Natural killer cell (primary cell): ENCODE results near the gene HTR2B. TPM values are rescaled to one million over a fixed set of nuclear protein-coding genes. Genes with fewer than 3 reads are reported as not detected.

Source experiments
- ATAC-seq, 3 donors: fragments of 150-1000 bp in 2 of 3; fragments of 200-7000 bp in 1 of 3; cut with Tn5 transposase; 1 replicate in 1 of 3; 2 replicates in 2 of 3; pipeline ENCODE4 v1.10.0; 2021; ENCODE audit warnings: mild to moderate bottlenecking in 2 of 3, moderate library complexity in 2 of 3
- DNase-seq, 2 donors: peaks; one replicate each; pipeline versions ENCODE4 v3.0.0 to v3.0.0-alpha.2; 2013 to 2021; ENCODE audit warnings: mixed read lengths in 1 of 2
- H3K27ac ChIP-seq: one replicate; pipeline ENCODE4 v1.5.1; 2013; ENCODE audit warnings: mild to moderate bottlenecking, low read length
- H3K27me3 ChIP-seq: one replicate; pipeline ENCODE4 v1.6.1; 2013; ENCODE audit warnings: low read length; ENCODE audit not compliant: control insufficient read depth, insufficient read depth
- H3K36me3 ChIP-seq: one replicate; pipeline ENCODE4 v1.6.1; 2013; ENCODE audit warnings: low read length; ENCODE audit not compliant: control insufficient read depth, insufficient read depth
- H3K4me1 ChIP-seq: one replicate; pipeline ENCODE4 v1.6.1; 2013; ENCODE audit warnings: low read length; ENCODE audit not compliant: control insufficient read depth, insufficient read depth
- H3K4me3 ChIP-seq: one replicate; pipeline ENCODE4 v1.5.1; 2013; ENCODE audit warnings: low read length
- H3K9me3 ChIP-seq: one replicate; pipeline ENCODE4 v1.6.1; 2013; ENCODE audit warnings: low read length; ENCODE audit not compliant: control insufficient read depth, insufficient read depth
- H3K27ac Mint-ChIP-seq, 2 donors: one replicate each; pipeline ENCODE4 v1.8.0; 2022; ENCODE audit warnings: mild to moderate bottlenecking in 2 of 2, mixed read lengths in 2 of 2, moderate library complexity in 1 of 2
- H3K27me3 Mint-ChIP-seq, 2 donors: one replicate each; pipeline ENCODE4 v1.8.0; 2022; ENCODE audit warnings: low read depth in 2 of 2, mixed read lengths in 2 of 2
- H3K36me3 Mint-ChIP-seq: one replicate; pipeline ENCODE4 v1.8.0; 2022; ENCODE audit warnings: mixed read lengths
- H3K4me1 Mint-ChIP-seq, 2 donors: one replicate each; pipeline ENCODE4 v1.8.0; 2022; ENCODE audit warnings: mixed read lengths in 2 of 2
- H3K4me3 Mint-ChIP-seq: one replicate; pipeline ENCODE4 v1.8.0; 2022; ENCODE audit warnings: mild to moderate bottlenecking, moderate library complexity, mixed read lengths
- H3K9me3 Mint-ChIP-seq, 2 donors: one replicate each; pipeline ENCODE4 v1.8.0; 2022; ENCODE audit warnings: mixed read lengths in 2 of 2
- CTCF ChIP-seq: fragments of 200-600 bp; IDR thresholded peaks from one replicate; pipeline ENCODE4 v1.8.0; 2022; ENCODE audit warnings: antibody characterized with exemption
- WGBS: methylation state at CpG from one replicate; pipeline ENCODE4 v1.1.7; 2013; ENCODE audit warnings: missing lambda C conversion rate; ENCODE audit not compliant: insufficient coverage; 5-methylcytosine and 5-hydroxymethylcytosine counted together
- intact Hi-C: fragments of 100-400 bp; cut with micrococcal nuclease; formaldehyde crosslinking; loops from one replicate; pipeline ENCODE4 v1.14.2; 2022
- total RNA-seq, 4 donors: library from RNA; stranded (reverse); fragments of 120-200 nt in 1 of 4; gene quantifications; one replicate each; pipeline versions ENCODE4 v1.2.3 to v1.2.4, GENCODE V29; 2013 to 2022

HTR2B gene
- total RNA-seq, 3 donors from 2014 or later (not counting 1 experiment from before 2014, with no cell fraction given), result not detected

- TF ChIP-seq CTCF, result no peak
- peaks cover 21 to 35% of the 10 kb centered on the region in 2 donors for H3K4me1 Mint-ChIP-seq
- Histone ChIP-seq H3K9me3 (no peaks in the 10 kb centered on the region), H3K4me3 (no peak overlapping the region), H3K27ac (no peak overlapping the region), H3K36me3 (no peaks in the 10 kb centered on the region), H3K27me3 (no peaks in the 10 kb centered on the region), H3K4me1 (no peaks in the 10 kb centered on the region)
- no peak overlapping the region for H3K27ac Mint-ChIP-seq
- DNase-seq (no peak), ATAC-seq (no peak)
- no CpG with 5 or more reads among the region's 1 CpG for WGBS
- intact Hi-C loops, result no loop called here
- H3K9me3 Mint-ChIP-seq, result no peaks in the 10 kb centered on the region
- no peaks in the 10 kb centered on the region for H3K36me3 Mint-ChIP-seq
- no peak overlapping the region for H3K4me3 Mint-ChIP-seq
- H3K27me3 Mint-ChIP-seq, result no peaks in the 10 kb centered on the region
Measured at GRCh38 chr2:231129216-231129615, 4.4 kb upstream of the HTR2B start.

GRCh38 chr2:231128541-231128940 lies 3.7 kb upstream of the HTR2B start:
- Mint-ChIP-seq H3K36me3 (no peaks in the 10 kb centered on the region), H3K27me3 (no peaks in the 10 kb centered on the region), H3K27ac (no peak overlapping the region), H3K4me1 (peaks cover 26 to 40% of the 10 kb centered on the region in 2 donors), H3K9me3 (no peaks in the 10 kb centered on the region), H3K4me3 (no peak overlapping the region)
- intact Hi-C loops, result no loop called here
- Histone ChIP-seq H3K9me3 (no peaks in the 10 kb centered on the region), H3K36me3 (no peaks in the 10 kb centered on the region), H3K4me3 (no peak overlapping the region), H3K27ac (no peak overlapping the region), H3K27me3 (no peaks in the 10 kb centered on the region), H3K4me1 (no peaks in the 10 kb centered on the region)
- TF ChIP-seq CTCF, result no peak
- ATAC-seq (no peak), DNase-seq (no peak)

GRCh38 chr2:231127936-231128335 lies 3.1 kb upstream of the HTR2B start:
- intact Hi-C loops, result no loop called here
- H3K27me3 ChIP-seq, result no peaks in the 10 kb centered on the region
- Mint-ChIP-seq H3K27me3 (no peaks in the 10 kb centered on the region), H3K27ac (no peak overlapping the region), H3K36me3 (no peaks in the 10 kb centered on the region), H3K4me1 (peaks cover 29 to 45% of the 10 kb centered on the region in 2 donors), H3K9me3 (no peaks in the 10 kb centered on the region), H3K4me3 (no peak overlapping the region)
- no peaks in the 10 kb centered on the region for H3K4me1 ChIP-seq
- no peak overlapping the region for H3K4me3 ChIP-seq
- no peaks in the 10 kb centered on the region for H3K9me3 ChIP-seq
- no peak overlapping the region for H3K27ac ChIP-seq
- no peak for DNase-seq
- WGBS, result 100% methylated on average over 1 of the region's 1 CpG
- no peaks in the 10 kb centered on the region for H3K36me3 ChIP-seq
- no peak for TF ChIP-seq CTCF
- ATAC-seq, result no peak

GRCh38 chr2:231127480-231127879 lies 2.6 kb upstream of the HTR2B start:
- DNase-seq, result no peak
- H3K36me3 Mint-ChIP-seq, result no peaks in the 10 kb centered on the region
- Histone ChIP-seq H3K4me1 (no peaks in the 10 kb centered on the region), H3K36me3 (no peaks in the 10 kb centered on the region), H3K27ac (no peak overlapping the region), H3K9me3 (no peaks in the 10 kb centered on the region), H3K4me3 (no peak overlapping the region), H3K27me3 (no peaks in the 10 kb centered on the region)
- H3K4me1 Mint-ChIP-seq, result peaks cover 25 to 41% of the 10 kb centered on the region in 2 donors
- no peaks in the 10 kb centered on the region for H3K9me3 Mint-ChIP-seq
- no peak overlapping the region for H3K4me3 Mint-ChIP-seq
- ATAC-seq, result no peak
- 98% methylated on average over 9 of the region's 9 CpGs for WGBS
- H3K27ac Mint-ChIP-seq, result no peak overlapping the region
- no peaks in the 10 kb centered on the region for H3K27me3 Mint-ChIP-seq
- intact Hi-C loops, result no loop called here
- TF ChIP-seq CTCF, result no peak
